Measurements from ENCODE around the gene DMKN.

- TF ChIP-seq RFX5 (IDR thresholded peaks at IDR 0.05; ENCODE audit: low read depth, low read length): no peak
- no peak for TF ChIP-seq POLR2A (IDR thresholded peaks at IDR 0.05; ENCODE audit: low read depth, low read length)
- TF ChIP-seq CTCF (conservative IDR thresholded peaks at IDR 0.05; ENCODE audit: low read depth, low read length): peak; percentile 39; the same call in 1 of the 2 replicates
- no peak for TF ChIP-seq CEBPB (IDR thresholded peaks at IDR 0.05; ENCODE audit: low read depth, low read length)
- no peak for TF ChIP-seq RCOR1 (IDR thresholded peaks at IDR 0.05; ENCODE audit: insufficient replicate concordance, low read length)
- TF ChIP-seq NFE2L2 (IDR thresholded peaks at IDR 0.05; ENCODE audit: low read depth, low read length): no peak
- TF ChIP-seq MXI1 (IDR thresholded peaks at IDR 0.05; ENCODE audit: borderline replicate concordance, low read depth, low read length): no peak
- TF ChIP-seq SMC3 (IDR thresholded peaks at IDR 0.05; ENCODE audit: low read depth, low read length): peak; percentile 17; the same call in 1 of the 2 replicates
- peak; percentile 50 for TF ChIP-seq RAD21 (IDR thresholded peaks at IDR 0.05; ENCODE audit: low read length)
- TF ChIP-seq USF2 (IDR thresholded peaks at IDR 0.05; ENCODE audit: low read depth, low read length): no peak
These were observed 42.0 kb upstream of the DMKN start for GRCh38 chr19:35555301-35556005.

All from IMR-90 (cell line).